ENCODE results near the gene NKAIN1. TPM values are rescaled to one million over a fixed set of nuclear protein-coding genes. Genes with fewer than 3 reads are reported as not detected.

Gene NKAIN1
- total RNA-seq, 4 donors from 2014 or later, result 0.09 to 0.30 (median 0.12) TPM; not detected in 1

DNA sequence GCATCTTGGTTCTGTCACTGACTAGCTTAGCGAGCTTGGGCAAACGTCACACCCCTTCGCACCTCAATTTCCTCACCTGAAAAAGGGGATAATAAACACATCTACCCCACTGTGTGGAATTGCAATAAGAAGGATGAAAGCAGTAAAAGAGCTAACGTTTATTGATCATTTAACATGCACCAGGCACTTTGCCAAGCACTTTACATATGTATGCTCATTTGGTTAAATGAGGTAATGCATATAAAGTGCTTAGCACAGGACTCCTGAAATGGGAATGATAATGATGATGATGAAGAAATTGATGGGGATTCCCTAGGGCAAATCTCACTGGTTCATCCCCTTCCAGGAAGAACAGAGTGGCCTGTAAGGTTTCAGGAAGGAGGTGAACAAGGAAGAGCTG, 4.8 kb downstream of the NKAIN1 start:
- H3K27ac ChIP-seq, result no peak overlapping the region
- no peak for DNase-seq
- peaks cover 0 to 14% (median 9%) of the 10 kb centered on the region in 3 donors for H3K4me1 ChIP-seq
- H3K36me3 ChIP-seq, result no peaks in the 10 kb centered on the region
- H3K4me3 ChIP-seq, result no peak overlapping the region
- WGBS, 2 donors, result 49 to 68% methylated on average over 4 of the region's 4 CpGs
- TF ChIP-seq, protein P1, sequence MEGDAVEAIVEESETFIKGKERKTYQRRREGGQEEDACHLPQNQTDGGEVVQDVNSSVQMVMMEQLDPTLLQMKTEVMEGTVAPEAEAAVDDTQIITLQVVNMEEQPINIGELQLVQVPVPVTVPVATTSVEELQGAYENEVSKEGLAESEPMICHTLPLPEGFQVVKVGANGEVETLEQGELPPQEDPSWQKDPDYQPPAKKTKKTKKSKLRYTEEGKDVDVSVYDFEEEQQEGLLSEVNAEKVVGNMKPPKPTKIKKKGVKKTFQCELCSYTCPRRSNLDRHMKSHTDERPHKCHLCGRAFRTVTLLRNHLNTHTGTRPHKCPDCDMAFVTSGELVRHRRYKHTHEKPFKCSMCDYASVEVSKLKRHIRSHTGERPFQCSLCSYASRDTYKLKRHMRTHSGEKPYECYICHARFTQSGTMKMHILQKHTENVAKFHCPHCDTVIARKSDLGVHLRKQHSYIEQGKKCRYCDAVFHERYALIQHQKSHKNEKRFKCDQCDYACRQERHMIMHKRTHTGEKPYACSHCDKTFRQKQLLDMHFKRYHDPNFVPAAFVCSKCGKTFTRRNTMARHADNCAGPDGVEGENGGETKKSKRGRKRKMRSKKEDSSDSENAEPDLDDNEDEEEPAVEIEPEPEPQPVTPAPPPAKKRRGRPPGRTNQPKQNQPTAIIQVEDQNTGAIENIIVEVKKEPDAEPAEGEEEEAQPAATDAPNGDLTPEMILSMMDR (IDR thresholded peaks at IDR 0.05), result no peak
- no peak for TF ChIP-seq POLR2A (IDR thresholded peaks at IDR 0.05)
- no peaks in the 10 kb centered on the region for H3K9me3 ChIP-seq
- intact Hi-C loops (cut with DNase I), result no loop called here
- H3K27me3 ChIP-seq, result peaks cover 0 to 72% (median 8%) of the 10 kb centered on the region in 4 donors

DNA sequence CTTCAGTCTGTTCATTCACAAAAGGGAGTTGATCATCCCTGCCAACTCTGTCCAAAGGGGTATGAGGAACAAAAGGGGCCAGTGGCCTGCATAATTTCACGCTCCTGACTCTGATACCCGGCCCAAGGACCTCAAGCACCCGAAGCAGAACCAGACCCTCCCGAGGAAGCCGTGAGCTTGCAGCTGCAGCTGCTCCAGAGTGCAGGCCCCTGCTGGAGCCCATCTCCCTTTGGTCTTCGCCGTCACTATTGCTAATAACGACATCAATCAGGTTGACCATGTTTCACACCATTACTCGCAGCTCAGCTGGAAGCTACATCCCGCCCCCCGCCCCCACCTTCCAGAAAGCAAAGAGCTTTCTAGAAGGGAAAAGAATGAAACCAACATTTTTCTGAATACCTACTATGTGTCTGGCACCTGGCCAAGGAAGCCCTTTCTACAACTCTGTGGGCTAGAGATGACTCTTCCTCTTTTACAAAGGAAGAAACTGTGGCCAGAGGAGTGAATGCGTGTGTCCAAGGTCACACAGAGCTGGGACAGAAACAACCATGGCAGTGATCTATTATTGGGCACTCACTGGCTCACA, 5.5 kb downstream of the NKAIN1 start:
- no peak overlapping the region for H3K4me3 ChIP-seq
- intact Hi-C loops (cut with DNase I), result no loop called here
- peaks cover 0 to 65% (median 8%) of the 10 kb centered on the region in 4 donors for H3K27me3 ChIP-seq
- H3K9me3 ChIP-seq, result no peaks in the 10 kb centered on the region
- no peak for DNase-seq
- 58 to 66% methylated on average over 4 to 10 of the region's 12 CpGs for WGBS, 2 donors
- peaks cover 0 to 7% (median 4%) of the 10 kb centered on the region in 3 donors for H3K4me1 ChIP-seq
- TF ChIP-seq POLR2A (IDR thresholded peaks at IDR 0.05), result no peak
- TF ChIP-seq, protein P1 (IDR thresholded peaks at IDR 0.05), result no peak
- H3K36me3 ChIP-seq, result no peaks in the 10 kb centered on the region
- no peak overlapping the region for H3K27ac ChIP-seq

DNA sequence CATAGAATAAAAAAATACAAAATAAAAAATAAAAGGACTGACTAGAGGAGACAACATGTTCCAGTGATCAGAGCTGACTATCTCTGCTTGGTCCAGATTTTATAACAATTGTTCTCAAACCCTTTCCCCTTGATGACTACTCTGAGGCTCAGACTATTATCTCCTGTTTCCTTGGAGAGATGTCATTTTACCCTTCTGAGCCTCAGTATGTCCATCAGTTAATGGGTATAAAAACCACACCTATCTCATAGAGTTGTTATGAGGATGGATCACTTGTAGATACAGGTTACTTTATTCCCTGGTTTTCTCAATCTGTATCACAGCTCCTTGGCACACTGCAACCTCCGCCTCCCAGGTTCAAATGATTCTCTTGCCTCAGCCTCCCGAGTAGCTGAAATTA, 7.0 kb downstream of the NKAIN1 start:
- H3K4me3 ChIP-seq, result no peak overlapping the region
- 90% methylated on average over 2 of the region's 2 CpGs for WGBS, 2 donors
- no peak overlapping the region for H3K27ac ChIP-seq
- no peaks in the 10 kb centered on the region for H3K4me1 ChIP-seq
- TF ChIP-seq POLR2A (IDR thresholded peaks at IDR 0.05), result no peak
- TF ChIP-seq, protein P1 (IDR thresholded peaks at IDR 0.05), result no peak
- intact Hi-C loops (cut with DNase I), result no loop called here
- no peak for DNase-seq
- no peaks in the 10 kb centered on the region for H3K9me3 ChIP-seq
- H3K36me3 ChIP-seq, result no peaks in the 10 kb centered on the region
- H3K27me3 ChIP-seq, result peaks cover 0 to 50% (median 3%) of the 10 kb centered on the region in 4 donors

DNA sequence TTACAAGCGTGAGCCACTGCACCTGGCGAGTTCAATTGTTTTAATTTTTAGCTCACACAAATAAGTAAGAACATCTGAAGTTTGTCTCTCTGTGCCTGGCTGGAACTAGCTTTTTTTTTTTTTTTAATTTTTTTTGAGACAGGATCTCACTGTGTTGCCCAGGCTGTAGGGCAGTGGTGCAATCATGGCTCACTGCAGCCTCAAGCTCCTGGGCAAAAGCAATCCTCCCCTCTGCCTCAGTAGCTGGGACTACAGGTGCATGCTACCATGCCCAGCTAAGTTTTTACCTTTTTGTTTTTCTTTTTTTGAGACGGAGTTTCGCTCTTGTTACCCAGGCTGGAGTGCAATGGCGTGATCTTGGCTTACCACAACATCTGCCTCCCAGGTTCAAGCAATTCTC, 7.9 kb downstream of the NKAIN1 start:
- intact Hi-C loops (cut with DNase I), result no loop called here
- no peak for TF ChIP-seq POLR2A (IDR thresholded peaks at IDR 0.05)
- Histone ChIP-seq H3K9me3 (no peaks in the 10 kb centered on the region), H3K4me1 (no peaks in the 10 kb centered on the region), H3K27ac (no peak overlapping the region), H3K27me3 (peaks cover 0 to 41% (median 0%) of the 10 kb centered on the region in 4 donors), H3K4me3 (no peak overlapping the region), H3K36me3 (no peaks in the 10 kb centered on the region)
- no peak for DNase-seq
- 87 to 93% methylated on average over 5 of the region's 5 CpGs for WGBS, 2 donors

DNA sequence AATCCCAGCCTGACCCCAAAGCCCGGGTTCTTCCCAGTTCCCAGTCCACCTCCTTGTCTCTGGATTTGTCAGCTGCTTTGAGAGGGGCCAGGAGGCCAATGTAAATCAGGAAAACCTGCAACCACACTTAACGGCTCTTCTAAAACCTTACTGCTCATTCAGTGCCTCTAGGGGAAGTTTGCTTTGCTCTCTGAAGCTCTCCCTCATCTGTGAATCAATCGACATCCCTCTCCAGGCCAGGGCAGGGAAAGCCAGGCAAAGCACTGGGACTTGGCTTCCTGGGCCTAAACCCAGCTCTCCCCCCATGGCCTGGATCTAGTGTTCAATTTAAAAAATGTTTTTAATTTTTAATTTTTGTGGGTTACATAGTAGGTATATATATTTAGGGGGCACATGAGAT, 9.3 kb downstream of the NKAIN1 start:
- TF ChIP-seq POLR2A (IDR thresholded peaks at IDR 0.05), result no peak
- TF ChIP-seq, protein P1 (IDR thresholded peaks at IDR 0.05), result no peak
- intact Hi-C loops (cut with DNase I), result no loop called here

DNA sequence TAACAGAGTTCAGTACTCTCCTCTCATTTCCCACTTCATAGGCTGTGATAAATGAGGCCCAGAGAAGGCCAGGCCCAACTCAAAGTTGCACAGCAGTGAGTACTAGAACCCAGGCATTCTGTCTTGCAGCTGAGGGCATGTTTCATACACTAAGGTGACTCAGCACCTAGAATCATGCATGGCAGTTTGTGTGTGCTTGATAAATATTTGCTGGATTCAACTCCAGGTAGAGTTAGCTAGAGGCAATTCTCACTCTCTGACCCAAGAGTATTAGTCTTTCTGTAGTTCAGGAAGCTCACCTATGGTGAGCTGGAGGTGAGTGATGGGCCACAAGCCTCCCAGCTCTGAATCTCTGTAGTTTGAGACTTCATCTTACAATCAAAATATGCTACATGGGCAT, 10.7 kb downstream of the NKAIN1 start:
- no peak overlapping the region for H3K4me3 ChIP-seq
- H3K9me3 ChIP-seq, result no peaks in the 10 kb centered on the region
- H3K4me1 ChIP-seq, result no peaks in the 10 kb centered on the region
- peaks cover 0 to 29% (median 0%) of the 10 kb centered on the region in 4 donors for H3K27me3 ChIP-seq
- TF ChIP-seq, protein P1 (IDR thresholded peaks at IDR 0.05), result no peak
- no peak for TF ChIP-seq POLR2A (IDR thresholded peaks at IDR 0.05)
- intact Hi-C loops (cut with DNase I), result no loop called here
- H3K36me3 ChIP-seq, result no peaks in the 10 kb centered on the region
- H3K27ac ChIP-seq, result no peak overlapping the region
- no peak for DNase-seq

More for the DNA sequence above, 9.3 kb downstream of the NKAIN1 start:
- H3K4me1 ChIP-seq, result no peaks in the 10 kb centered on the region
- 46 to 70% methylated on average over 2 to 3 of the region's 3 CpGs for WGBS, 2 donors
- H3K36me3 ChIP-seq, result no peaks in the 10 kb centered on the region
- no peaks in the 10 kb centered on the region for H3K9me3 ChIP-seq
- DNase-seq, result no peak
- peaks cover 0 to 32% (median 0%) of the 10 kb centered on the region in 4 donors for H3K27me3 ChIP-seq
- no peak overlapping the region for H3K4me3 ChIP-seq
- H3K27ac ChIP-seq, result no peak overlapping the region

Data from esophagus squamous epithelium (tissue), 5 donors.